ENCODE measurements around the gene LGSN.

The LGSN gene

DNA sequence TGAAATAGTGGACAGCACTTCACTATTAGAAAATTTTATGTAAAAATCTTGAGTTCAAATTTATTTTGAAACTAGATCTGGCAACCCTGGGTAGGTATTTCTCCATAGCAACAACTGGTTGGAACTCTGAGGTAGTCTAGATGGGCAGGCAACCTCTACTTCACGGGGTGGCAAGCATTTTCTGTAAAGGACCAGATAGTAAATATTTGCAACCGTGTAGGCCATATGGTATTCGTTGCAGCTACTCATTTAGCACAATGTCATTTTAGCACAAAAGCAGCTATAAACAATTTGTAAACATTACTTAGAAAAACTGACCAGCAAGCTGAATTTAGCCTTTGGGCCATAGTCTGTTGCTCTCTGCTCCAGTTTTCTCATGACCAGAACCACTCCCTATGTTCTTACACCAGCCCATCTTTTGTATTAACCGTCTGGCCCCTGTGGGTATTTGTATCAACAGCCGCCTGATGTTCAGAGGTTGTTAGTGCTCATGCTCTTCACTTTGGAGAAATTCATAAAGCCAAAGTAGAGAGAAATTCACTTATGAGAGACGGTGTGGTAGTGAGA lies 29.2 kb downstream of the LGSN start:
- Histone ChIP-seq H3K79me2 (ENCODE audit: low read length) (no peaks in the 10 kb centered on the region), H3K9me3 (ENCODE audit: insufficient read depth, low read length) (no peaks in the 10 kb centered on the region), H3K4me2 (ENCODE audit: low read length) (no peak overlapping the region), H3K27ac (ENCODE audit: low read length) (no peak overlapping the region), H3K9ac (ENCODE audit: low read length) (no peak overlapping the region), H2AFZ (ENCODE audit: low read depth, low read length) (no peak overlapping the region), H4K20me1 (ENCODE audit: insufficient read depth, low read length) (no peaks in the 10 kb centered on the region), H3K27me3 (ENCODE audit: low read depth, low read length) (no peaks in the 10 kb centered on the region), H3K4me1 (ENCODE audit: low read length) (no peaks in the 10 kb centered on the region), H3K4me3 (ENCODE audit: low read length) (no peak overlapping the region), H3K36me3 (replicated peaks; ENCODE audit: low read depth, low read length) (no peaks in the 10 kb centered on the region)
- TF ChIP-seq EZH2phosphoT487 (IDR thresholded peaks at IDR 0.05; ENCODE audit: low read depth) = no peak
- TF ChIP-seq CTCF (IDR thresholded peaks at IDR 0.05; ENCODE audit: low read depth, low read length) = no peak

GRCh38 chr6:63289269-63289872 lies 30.4 kb downstream of the LGSN start:
- no peak for TF ChIP-seq EZH2phosphoT487 (IDR thresholded peaks at IDR 0.05; ENCODE audit: low read depth)
- TF ChIP-seq CTCF (IDR thresholded peaks at IDR 0.05; ENCODE audit: low read depth, low read length) = no peak
- H3K4me1 ChIP-seq (ENCODE audit: low read length) = no peaks in the 10 kb centered on the region
- no peak overlapping the region for H3K4me3 ChIP-seq (ENCODE audit: low read length)
- no peak overlapping the region for H3K9ac ChIP-seq (ENCODE audit: low read length)
- H3K36me3 ChIP-seq (replicated peaks; ENCODE audit: low read depth, low read length) = no peaks in the 10 kb centered on the region
- no peak overlapping the region for H2AFZ ChIP-seq (ENCODE audit: low read depth, low read length)
- H3K79me2 ChIP-seq (ENCODE audit: low read length) = no peaks in the 10 kb centered on the region
- no peak overlapping the region for H3K27ac ChIP-seq (ENCODE audit: low read length)
- no peak overlapping the region for H3K4me2 ChIP-seq (ENCODE audit: low read length)
- H3K9me3 ChIP-seq (ENCODE audit: insufficient read depth, low read length) = no peaks in the 10 kb centered on the region
- H3K27me3 ChIP-seq (ENCODE audit: low read depth, low read length) = no peaks in the 10 kb centered on the region
- no peaks in the 10 kb centered on the region for H4K20me1 ChIP-seq (ENCODE audit: insufficient read depth, low read length)

DNA sequence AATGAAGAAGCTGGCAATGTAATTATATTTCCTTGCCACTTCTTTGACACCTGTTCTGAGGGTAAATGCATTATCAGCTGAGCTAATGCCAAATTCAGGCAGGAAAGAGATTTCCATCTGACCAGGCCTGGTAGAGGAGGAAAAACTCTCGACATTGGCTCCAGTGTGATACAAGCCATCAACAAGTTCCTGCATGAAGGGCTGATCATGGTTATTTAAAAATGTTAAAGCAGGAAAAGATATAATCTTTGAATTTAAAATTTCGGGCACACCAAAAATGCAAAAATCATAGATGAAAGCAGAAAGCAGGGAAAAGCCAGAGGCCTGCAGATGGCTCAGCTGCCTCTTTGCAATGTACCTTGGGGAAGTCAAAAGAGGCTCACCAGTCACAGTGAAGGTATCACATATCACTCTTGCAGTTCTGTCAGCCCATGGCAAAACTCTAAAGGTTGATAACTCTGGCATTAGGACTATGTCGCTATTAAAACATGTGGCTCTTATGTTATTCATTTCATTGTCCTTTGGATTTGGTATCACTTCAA lies 39.1 kb downstream of the LGSN start:
- Histone ChIP-seq H3K36me3 (replicated peaks; ENCODE audit: low read depth, low read length) (no peaks in the 10 kb centered on the region), H3K27me3 (ENCODE audit: low read depth, low read length) (no peaks in the 10 kb centered on the region), H3K4me1 (ENCODE audit: low read length) (no peaks in the 10 kb centered on the region), H3K4me2 (ENCODE audit: low read length) (no peak overlapping the region), H3K79me2 (ENCODE audit: low read length) (no peaks in the 10 kb centered on the region), H3K9me3 (ENCODE audit: insufficient read depth, low read length) (no peaks in the 10 kb centered on the region), H3K9ac (ENCODE audit: low read length) (no peak overlapping the region), H4K20me1 (ENCODE audit: insufficient read depth, low read length) (no peaks in the 10 kb centered on the region), H3K4me3 (ENCODE audit: low read length) (no peak overlapping the region), H3K27ac (ENCODE audit: low read length) (no peak overlapping the region), H2AFZ (ENCODE audit: low read depth, low read length) (no peak overlapping the region)
- TF ChIP-seq EZH2phosphoT487 (IDR thresholded peaks at IDR 0.05; ENCODE audit: low read depth) = no peak
- no peak for TF ChIP-seq CTCF (IDR thresholded peaks at IDR 0.05; ENCODE audit: low read depth, low read length)

GRCh38 chr6:63278916-63279315 lies 40.9 kb downstream of the LGSN start:
- no peaks in the 10 kb centered on the region for H4K20me1 ChIP-seq (ENCODE audit: insufficient read depth, low read length)
- no peaks in the 10 kb centered on the region for H3K36me3 ChIP-seq (replicated peaks; ENCODE audit: low read depth, low read length)
- no peak overlapping the region for H2AFZ ChIP-seq (ENCODE audit: low read depth, low read length)
- no peaks in the 10 kb centered on the region for H3K27me3 ChIP-seq (ENCODE audit: low read depth, low read length)
- H3K79me2 ChIP-seq (ENCODE audit: low read length) = no peaks in the 10 kb centered on the region
- no peak overlapping the region for H3K27ac ChIP-seq (ENCODE audit: low read length)
- H3K4me1 ChIP-seq (ENCODE audit: low read length) = no peaks in the 10 kb centered on the region
- H3K9me3 ChIP-seq (ENCODE audit: insufficient read depth, low read length) = no peaks in the 10 kb centered on the region
- TF ChIP-seq CTCF (IDR thresholded peaks at IDR 0.05; ENCODE audit: low read depth, low read length) (no peak), EZH2phosphoT487 (IDR thresholded peaks at IDR 0.05; ENCODE audit: low read depth) (no peak)
- no peak overlapping the region for H3K9ac ChIP-seq (ENCODE audit: low read length)
- no peak overlapping the region for H3K4me3 ChIP-seq (ENCODE audit: low read length)
- no peak overlapping the region for H3K4me2 ChIP-seq (ENCODE audit: low read length)
